Occipital lobe (tissue), 2 donors: ENCODE measurements around the gene NCDN. TPM values are rescaled to one million over a fixed set of nuclear protein-coding genes. Genes with fewer than 3 reads are reported as not detected.
"Not testable (repeated sequence)": the region's sequence is repeated elsewhere in the genome, so short reads cannot be mapped to it uniquely, and the experiment has no call there.

ENCODE experiments used
- DNase-seq: peaks from one replicate; lab custom pipeline; 2025; lab: John Stamatoyannopoulos, UW
- total RNA-seq: library from RNA; depleted of rRNA; stranded (reverse); fragments of >200 nt; gene quantifications from one replicate; pipeline ENCODE4 v1.2.3, GENCODE V29; 2014

The NCDN gene
- total RNA-seq, 1 donor from 2014 or later = 59.7 TPM

- DNase-seq = peak; percentile 37
Observed at GRCh38 chr1:35568975-35569395, 11.4 kb downstream of the NCDN start.

DNA sequence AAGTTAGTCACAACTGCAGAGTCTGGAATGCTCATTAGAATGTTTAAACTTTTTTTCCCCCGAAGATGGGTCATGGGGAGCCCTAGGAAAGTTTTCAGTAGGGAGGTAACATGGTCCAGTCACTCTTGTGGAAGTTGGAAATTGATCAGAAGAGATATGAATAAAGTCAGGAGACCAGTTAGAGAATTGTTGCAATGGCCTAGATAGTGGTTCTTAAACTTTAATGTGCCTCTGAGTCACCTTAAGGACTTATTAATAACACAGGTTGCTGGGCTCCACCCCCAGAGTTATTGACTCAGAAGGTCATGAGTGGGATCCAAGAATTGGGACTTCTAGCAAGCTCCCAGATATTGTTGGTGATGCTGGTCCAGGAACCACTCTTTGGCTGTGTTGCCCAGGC lies 12.3 kb downstream of the NCDN start:
- DNase-seq = no peak

DNA sequence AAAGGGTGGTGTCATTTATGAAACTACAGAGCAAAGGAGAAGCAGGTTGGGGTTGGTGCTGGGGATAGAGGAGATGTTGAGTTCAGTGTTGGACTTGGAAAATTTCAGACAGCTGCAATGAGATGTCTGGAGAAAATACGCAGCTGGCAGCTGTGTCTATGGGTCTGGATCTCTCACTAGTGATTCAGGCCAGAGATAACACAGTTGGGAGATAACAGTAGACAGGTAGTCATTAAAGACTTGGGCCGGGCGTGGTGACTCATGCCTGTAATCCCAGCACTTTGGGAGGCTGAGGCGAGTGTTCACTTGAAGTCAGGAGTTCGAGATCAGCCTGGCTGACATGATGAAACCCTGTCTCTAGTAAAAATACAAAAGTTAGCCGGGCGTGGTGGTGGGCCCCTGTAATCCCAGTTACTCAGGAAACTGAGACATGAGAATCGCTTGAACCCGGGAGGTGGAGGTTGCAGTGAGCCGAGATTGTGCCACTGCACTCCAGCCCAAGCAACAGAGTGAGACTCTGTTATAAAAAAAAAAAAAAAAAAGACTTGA lies 13.1 kb downstream of the NCDN start:
- DNase-seq = no peak

DNA sequence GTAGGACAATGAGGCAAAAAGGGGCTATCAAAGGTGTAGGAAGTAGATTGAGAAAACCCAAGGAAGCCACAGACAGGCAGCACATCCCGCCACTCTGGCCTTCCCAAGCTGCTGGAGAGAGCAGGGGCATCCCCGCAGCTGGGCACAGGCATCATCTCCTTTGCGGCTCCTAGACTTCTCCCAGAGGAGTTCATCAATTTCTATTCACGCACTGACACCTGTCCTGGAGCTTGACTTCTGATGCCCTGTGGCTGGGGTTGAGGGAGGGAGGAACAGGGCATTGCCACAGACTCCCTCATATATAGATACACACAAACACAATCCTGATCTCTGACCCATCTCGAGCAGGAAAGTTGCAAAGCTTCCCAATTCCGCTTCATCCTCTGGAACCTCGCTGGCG lies 13.7 kb downstream of the NCDN start:
- DNase-seq = no peak

- no peak for DNase-seq
Observed at GRCh38 chr1:35572296-35572695, 14.7 kb downstream of the NCDN start.

GRCh38 chr1:35573198-35574124 lies 15.9 kb downstream of the NCDN start, which contains the start of gene TFAP2E:
Gene TFAP2E, plus strand, starts transcription at chr1:35573314. Its CDS starts 264 bp downstream, at chr1:35573578.
- peak; percentile 23 for DNase-seq

GRCh38 chr1:35574125-35574654 lies 16.6 kb downstream of the NCDN start:
- DNase-seq = no peak

DNA sequence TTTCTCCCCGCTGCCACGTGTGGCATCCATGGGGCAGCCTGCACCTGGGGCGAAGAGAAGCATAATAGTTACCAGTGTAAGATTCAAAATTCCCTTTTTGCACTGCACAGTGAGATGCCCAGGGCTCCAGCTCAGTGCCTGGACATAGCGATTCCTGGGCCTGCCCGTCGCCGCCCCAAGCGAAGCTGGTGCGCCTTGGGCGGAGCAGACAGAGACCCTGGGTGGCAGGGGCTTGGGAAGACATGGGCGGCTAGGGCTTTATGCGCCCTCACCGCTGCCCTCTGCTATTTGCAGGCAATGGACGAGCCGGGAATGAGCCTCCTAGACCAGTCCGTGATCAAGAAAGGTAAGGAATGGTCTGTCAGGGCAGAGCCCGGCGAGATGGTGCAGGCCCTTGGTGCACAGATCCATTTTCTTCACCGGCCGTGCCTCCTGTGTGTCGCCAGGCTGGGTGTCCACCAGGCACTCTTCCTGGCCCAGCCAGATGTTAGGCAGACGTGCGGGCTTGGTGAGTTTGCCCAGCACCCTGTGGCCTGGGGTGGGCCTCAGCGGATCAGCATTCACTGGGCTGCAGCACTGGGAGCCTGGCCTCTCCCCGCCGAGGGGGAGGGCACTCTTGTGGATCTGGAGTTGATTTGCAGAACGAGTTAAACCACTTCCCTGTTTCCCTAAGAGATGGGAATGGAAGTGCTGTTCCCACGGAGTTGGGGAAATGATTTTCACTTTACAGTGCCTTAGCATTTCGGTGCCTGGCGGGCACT lies 17.2 kb downstream of the NCDN start:
- no peak for DNase-seq

DNA sequence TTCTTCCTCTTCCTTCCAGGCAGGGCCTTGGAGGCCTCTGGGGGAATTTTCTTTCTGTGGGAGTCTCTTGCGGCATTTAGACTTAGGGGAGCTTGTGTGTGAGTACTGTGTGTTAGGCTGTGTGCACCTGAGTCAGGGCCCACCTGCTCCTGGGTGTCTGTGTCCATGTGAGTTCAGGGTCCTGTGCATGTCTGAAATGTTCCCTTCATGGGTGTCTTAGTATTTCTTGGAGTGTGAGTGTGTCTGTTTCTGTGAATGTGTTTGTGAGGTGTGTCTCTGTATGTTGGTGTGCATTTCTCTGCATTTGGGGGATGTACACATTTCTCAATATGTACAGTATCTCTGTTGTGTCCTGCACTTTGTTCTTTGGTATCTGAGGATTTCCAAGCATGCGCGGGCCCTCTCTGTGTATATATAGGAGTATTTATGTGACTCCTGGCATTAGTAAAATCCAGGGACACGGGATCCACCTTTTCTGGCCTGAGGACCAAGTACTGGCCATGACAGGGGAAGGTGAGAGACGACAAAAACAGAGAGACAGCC lies 17.9 kb downstream of the NCDN start:
- DNase-seq = no peak

- no peak for DNase-seq
Observed at GRCh38 chr1:35576061-35576765, 18.6 kb downstream of the NCDN start.

DNA sequence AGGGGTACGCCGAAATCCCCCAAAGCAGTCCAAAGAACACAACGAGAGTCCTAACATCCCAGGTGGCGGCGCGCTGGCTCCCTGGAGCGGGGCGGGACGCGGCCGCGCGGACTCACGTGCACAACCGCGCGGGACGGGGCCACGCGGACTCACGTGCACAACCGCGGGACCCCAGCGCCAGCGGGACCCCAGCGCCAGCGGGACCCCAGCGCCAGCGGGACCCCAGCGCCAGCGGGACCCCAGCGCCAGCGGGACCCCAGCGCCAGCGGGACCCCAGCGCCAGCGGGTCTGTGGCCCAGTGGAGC lies 19.1 kb downstream of the NCDN start:
- not testable (repeated sequence) for DNase-seq

- no peak for DNase-seq
Observed at GRCh38 chr1:35577071-35577998, 19.7 kb downstream of the NCDN start.

GRCh38 chr1:35580949-35581388 lies 23.4 kb downstream of the NCDN start:
- DNase-seq = no peak

- DNase-seq = not testable (repeated sequence)
Observed at GRCh38 chr1:35581621-35582020, 24.0 kb downstream of the NCDN start.

DNA sequence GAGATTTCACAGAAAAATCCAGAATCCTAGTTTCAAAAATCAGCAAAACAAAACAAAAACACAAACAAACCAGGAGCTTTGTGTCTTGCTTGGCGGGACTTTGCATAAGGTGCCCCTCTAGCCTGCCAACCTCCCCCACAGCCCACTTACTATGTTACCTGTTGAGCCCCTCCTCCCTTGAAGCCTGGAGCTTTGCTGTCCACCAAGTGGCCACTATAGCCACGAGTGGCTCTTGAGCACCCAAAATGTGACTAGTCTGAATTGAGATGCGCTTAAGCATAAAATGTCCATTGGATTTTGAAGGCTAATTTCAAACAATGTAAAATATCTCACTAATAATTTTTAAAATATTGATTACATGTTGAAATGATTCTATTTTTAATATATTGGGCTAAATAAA lies 27.7 kb downstream of the NCDN start:
- DNase-seq = no peak

DNA sequence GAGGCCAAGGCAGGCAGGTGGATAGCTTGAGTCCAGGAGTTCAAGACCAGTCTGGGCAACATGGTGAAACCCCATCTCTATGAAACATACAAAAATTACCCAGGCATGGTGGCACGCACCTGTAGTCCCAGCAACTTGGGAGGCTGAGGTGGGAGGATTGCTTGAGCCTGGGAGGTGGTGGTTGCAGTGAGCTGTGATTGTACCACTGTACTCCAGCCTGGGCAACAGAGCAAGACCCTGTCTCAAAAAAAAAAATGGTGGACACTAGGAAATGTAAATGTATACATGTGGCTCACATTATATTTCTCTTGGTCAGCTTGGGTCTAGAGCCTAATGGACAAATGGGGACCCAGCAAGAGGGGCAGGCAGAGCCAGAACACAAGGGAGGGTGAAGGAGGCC lies 28.2 kb downstream of the NCDN start:
- DNase-seq = not testable (repeated sequence)

GRCh38 chr1:35586808-35587207 lies 29.2 kb downstream of the NCDN start:
- DNase-seq = no peak

DNA sequence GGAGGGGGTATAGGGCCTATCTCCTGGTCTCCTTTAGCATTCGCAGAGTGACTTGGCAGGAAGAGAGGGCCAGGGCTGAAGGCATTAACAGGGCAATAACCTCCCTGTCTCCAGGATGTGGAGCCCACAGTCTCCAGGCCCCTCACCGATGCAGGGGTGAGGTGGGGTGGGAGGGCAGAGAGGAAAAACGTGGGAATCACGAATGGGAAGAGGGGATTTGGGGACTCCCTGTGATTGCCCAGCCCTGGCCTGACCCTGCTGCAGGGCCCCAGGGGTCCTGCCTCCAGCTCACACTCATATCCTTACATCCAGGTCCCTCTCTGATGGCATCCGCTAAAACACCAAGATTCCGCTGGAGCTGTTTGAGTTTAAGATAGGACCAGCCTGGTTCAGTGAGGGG lies 30.1 kb downstream of the NCDN start:
- DNase-seq = no peak

DNA sequence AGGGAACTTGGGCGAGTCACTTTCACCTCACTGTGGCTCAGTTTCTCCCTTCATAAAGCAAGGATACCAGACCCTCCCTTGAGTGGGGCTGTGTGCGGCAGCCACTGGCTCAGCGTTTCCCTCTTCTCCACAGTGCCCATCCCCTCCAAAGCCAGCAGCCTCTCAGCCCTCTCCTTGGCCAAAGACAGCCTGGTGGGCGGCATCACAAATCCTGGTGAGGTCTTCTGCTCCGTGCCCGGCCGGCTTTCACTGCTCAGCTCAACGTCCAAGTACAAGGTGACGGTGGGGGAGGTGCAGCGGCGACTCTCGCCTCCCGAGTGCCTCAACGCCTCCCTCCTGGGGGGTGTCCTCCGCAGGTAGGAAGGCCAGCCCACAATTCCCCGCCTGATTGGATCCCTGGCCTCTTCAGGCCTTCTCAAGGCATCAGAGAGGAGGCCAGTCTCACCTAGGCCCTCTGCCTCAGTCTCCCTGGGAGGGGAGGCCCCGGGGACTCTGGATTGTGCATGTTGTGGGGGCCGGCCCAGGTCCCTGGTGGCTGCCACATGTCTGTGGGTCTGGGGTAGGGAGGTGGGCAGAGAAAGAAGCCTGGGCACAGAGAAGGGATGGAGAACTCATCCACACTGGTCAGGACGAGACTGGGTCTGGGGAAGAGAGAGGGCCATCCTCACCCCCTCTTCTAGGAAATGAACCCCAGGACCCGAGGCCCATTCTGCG lies 30.8 kb downstream of the NCDN start:
- DNase-seq = no peak
